Amniotic stem cell (primary cell): ENCODE data around the gene TMOD2.
"Not testable (repeated sequence)": the region's sequence is repeated elsewhere in the genome, so short reads cannot be mapped to it uniquely, and the experiment has no call there.

Source experiments
- DNase-seq: peaks from one replicate; lab custom pipeline; 2025; lab: John Stamatoyannopoulos, UW

Gene TMOD2

DNA sequence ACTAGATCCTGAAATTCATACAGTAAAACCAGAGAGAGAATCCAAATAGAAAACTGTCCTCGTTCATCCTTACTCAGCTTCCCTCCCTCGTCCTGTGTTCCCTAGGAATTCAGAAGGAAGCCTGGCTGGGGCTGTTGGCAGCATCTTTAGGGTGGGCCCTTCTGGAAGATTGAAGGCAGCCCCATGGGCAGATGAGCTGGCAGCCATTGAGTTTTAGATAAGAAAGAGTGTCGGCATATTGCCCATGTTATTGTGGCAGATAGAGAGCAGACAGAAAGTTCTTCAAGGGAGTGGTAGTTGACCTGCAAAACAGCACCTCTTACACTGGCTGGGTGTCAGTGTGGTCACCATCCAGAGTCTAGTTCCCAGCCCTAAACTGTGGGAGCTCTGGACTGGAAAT is 23.5 kb downstream of the TMOD2 start:
- no peak for DNase-seq

DNA sequence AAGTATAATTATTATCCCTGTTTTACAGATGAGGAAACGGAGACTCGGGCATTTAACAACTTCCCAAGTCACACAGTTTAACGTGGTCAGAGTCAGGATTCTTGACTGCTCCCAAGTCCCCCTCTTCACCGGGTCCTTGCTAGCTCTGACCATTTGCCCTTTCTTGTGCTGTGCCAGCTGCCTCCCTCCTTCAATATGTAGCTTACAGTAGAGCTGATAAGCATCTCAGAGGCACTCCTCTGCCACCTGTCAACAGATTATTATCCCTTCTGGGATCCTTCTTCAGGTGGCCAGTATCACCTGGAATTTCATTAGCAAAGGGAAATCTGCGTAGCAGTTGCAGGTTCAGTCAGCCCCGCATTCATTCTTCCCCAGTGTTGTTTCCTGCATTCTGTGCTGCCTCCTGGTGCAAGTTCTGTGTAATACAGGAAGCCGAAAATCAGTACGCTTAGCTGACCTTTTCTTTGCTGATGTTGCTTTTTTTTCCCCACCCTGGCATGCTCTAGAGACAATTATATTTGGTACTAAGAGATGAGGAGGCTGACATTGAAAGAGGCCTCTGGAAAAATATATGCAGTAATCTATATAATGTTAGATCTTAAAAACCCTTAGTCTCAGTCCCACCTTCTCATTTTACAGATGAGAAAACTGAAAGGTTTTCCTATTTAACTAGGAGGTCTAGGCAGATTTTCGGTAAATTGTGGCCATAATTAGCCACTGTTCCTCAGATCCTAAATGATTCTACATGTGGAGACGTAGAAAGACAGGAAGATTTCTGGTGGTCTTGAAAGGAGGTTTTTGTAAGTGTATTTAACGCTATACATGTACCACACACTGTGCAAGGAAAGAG is 24.8 kb downstream of the TMOD2 start:
- no peak for DNase-seq

DNA sequence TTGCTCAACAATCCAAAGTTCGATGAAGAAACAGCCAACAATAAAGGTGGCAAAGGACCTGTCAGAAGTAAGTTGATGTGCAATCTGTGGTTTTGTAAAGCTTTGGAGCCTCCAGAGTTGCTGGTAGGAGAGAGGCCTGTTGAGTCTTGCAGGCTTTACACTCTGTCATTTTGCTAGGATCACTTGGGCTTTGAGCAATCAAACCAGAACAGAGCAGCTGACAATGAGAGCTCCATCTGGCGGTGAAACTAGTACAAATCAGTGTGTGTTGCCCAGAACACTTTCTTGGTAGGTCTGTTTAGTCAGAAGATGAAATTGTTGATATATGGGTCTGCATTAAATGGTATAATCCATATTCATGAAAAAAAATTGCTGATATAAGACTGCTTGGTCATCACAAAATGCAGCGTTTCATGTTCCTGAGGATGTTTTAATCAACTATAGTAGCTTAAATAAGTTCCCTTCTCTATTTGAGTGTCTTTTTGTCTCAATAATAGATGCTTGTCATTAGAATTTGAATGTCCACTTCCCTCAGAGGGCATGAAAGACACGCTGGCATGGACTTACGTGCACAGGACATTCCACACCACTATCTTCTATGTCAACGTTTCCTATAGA is 25.7 kb downstream of the TMOD2 start:
- DNase-seq, result peak; percentile 76

DNA sequence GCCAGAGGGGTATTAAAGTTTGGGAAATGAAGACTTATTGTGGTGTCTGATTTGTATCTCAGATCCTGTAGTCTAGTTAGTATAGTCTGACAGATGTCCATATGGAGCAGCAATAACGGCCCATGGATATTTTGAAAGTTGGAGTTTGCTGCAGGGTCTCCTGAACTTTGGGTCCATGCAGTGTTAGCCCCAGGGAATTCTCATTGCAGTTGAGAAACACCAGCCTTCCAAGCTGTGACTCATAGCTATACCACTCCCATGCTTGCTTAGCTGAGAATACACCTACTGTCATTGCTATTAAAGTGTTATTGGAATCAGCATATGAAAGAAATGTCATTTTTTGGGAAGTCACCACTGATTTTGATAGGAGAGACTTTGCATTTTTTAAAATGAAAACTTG is 29.2 kb downstream of the TMOD2 start:
- no peak for DNase-seq

DNA sequence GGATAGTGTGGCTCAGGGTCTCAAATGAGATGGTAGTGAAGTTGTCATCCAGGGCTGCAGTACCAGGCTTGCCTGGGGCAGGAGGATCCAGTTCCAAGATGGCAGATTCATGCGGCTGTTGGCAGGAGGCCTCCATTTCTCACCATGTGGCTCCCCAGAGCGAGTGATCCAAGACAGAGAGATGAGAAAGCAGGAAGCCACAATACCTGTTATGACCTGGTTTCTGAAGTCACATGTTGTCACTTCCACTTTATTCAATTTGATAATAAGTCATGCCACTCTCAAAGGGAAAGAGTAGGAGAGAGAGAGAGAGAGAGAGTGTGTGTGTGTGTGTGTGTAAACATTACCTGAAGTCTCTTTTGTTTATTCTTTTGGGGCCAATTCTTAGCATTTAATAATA is 30.1 kb downstream of the TMOD2 start:
- DNase-seq, result no peak

DNA sequence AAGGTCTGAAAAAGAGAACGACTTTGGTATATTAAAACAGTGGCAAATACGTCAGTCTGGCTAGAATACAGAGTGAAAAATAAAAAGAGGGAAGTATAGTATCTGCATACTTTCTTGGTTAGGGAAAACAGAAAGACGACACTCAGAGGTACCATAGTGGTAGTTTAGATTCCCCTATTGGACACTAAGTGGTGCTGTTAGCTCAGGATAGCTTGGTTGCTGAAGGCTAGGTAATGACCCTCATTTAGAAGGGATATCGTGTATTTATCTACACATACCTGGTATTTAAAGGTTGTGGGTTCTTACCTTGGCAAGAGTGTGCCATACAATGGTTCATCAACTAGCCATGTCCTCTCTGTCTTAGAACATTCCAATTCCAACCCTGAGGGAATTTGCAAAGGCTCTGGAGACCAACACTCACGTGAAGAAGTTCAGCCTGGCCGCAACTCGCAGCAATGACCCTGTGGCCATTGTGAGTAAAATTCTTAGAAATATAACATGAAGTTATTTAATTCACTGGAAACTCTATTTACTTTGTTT is 31.0 kb downstream of the TMOD2 start:
- no peak for DNase-seq

DNA sequence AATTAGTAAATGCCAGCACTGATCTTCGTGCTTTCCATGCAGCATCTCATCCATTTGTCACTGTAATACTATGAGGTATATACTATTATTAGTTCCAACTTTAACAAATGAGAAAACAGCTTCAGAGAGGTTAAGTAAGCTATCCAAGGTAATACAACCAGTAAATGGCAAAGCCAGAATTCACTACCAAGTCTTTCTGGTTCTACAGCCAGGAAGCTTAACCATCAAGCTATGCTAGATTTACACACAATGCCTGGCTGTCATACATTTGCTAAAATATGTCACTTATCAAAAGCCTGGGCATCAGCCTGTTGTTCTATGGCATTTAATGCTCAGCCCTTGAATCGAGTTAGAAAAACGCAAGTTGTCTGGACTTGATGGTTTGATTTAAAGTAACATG is 32.6 kb downstream of the TMOD2 start:
- no peak for DNase-seq

DNA sequence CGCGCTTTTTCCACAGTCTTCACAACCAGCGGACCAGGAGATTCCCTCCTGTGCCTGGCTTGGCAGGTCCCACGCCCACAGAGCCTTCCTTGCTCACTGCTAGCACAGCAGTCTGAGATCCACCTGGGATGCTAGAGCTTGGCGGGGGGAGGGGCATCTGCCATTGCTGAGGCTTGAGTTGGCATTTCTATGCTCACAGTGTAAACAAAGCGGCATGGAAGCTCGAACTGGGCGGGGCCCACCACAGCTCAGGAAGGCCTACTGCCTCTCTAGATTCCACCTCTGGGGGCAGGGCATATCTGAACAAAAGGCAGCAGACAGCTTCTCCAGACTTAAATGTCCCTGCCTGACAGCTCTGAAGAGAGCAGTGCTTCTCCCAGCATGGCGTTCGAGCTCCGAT is 35.7 kb downstream of the TMOD2 start:
- not testable (repeated sequence) for DNase-seq

DNA sequence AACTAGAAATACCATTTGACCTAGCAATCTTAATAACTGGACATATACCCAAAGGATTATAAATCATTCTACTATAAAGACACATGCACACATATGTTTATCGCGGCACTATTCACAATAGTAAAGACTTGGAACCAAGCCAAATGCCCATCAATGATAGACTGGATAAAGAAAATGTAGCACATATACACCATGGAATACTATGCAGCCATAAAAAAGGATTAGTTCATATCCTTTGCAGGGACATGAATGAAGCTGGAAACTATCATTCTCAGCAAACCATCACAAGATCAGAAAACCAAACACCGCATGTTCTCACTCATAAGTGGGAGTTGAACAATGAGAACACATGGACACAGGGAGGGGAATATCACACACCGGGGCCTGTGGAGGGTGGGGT is 41.1 kb downstream of the TMOD2 start:
- not testable (repeated sequence) for DNase-seq

DNA sequence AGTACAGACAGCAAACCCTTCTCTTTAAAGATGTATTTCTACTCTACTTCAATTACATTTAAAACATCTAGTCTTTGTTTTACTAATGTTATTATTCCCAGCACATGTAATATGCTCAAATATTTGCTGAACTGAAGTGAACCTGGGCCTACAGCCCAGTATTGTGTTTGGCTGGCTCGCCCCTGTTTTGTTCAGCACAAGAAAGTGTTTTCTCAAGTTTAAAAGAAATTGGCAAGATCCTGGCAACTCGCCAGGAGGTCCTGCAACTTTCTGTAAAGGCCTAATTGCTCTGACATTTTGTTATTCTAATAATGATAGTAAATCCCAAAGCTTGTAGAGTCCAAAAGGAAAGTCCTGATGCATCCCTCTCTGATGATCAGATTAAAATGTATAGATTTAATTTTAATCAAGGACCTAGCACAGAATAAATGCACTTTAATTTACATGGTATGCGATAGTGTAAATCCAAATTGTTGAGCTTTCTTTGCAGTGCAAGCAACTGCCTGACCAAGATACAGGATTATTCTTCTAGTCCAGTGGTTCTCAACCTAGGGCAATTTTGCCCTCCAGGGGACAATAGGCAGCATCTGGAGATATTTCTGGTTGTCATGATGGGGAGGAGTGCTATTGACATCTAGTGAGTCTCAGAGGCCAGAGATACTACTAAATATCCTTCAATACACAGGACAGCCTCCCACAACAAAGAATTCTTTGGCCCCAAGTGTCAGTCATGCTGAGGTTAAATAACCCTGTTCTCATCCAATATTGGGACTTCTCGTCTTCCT is 42.3 kb downstream of the TMOD2 start:
- no peak for DNase-seq

DNA sequence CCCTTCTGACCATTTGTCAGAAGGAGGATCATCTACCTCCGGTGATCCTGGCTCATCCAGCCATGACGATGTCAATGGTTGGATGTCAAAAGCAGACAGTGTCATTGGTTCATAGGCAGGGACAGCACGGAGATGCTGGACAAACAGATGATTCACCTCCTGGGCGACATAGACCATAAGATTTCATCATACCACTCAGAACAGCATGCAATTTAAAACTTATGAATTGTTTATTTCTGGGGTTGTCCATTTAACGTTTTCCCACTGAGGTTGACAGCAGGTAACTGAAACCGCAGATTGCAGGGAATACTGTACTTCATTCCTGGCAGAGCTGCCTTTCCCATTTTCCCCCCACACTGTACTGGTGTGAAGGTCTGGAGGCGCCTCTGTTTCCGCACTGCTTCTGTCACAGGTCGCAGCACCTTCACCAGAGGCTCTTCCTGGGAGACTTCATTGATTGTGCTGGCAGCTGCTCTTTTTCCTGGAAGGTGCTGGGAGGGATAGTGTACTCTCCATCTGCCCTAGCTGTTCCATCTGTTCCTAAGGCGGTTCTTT is 45.5 kb downstream of the TMOD2 start:
- no peak for DNase-seq

DNA sequence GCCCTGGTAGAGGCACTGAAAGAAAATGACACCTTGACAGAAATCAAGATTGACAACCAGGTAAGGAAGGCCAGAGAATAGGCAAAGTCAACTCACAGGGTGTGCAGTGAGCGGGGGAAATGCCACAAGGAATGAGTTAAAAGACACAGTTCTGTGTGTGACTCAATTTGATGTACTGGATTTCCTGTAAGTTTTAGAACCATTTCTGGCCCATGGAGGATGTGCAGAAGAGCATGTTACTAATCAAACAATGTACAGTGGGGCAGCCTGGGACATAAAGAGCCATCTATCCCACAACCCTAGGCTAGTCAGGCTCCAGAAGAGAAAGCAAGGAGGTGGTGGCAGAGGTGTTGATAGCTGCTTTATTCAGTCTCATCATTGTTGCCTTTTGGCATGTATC is 46.9 kb downstream of the TMOD2 start:
- no peak for DNase-seq

DNA sequence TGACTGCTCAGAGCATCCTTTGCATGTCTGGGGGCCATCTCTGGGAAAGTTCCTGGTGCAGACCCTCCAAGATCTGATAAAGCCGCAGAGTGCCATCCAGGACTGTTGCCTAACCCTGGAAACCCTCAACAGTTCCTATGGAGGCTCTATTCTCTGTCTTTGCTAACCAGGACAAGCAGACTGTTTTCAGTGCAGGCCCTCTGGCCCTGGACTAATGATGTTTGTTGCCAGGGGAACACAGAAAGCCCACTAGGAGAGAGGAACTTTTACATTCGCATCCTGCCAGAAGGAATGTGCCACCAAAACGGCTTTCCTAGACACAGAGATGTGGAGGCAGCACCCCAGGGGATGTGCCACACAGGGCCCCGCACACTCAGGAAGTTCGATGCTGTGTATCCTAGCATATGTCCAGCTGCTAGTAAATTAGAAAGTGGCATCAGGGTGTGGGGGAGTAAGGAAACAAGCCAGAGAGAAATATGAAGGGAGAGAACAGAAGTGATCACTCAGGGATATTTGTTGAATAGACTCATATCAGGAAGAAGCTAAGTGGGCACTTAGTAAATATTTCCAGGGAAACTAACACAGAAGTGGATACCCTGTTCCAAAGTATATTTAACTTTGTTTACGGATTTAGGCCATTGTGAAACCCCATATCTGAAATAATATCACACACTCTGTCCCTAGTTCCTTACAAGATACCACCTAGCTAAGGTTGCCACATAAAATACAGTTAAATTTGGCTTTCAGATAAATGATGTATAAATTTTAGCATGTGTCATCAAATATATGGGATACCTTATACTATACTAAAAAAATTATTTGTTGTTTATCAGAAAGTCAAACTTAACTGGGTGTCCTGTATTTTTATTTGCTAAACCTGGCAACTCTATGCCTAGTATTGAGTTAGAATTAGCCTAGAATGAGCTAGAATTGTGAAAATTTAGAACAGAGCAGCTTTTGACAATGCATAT is 48.2 kb downstream of the TMOD2 start:
- DNase-seq, result no peak

DNA sequence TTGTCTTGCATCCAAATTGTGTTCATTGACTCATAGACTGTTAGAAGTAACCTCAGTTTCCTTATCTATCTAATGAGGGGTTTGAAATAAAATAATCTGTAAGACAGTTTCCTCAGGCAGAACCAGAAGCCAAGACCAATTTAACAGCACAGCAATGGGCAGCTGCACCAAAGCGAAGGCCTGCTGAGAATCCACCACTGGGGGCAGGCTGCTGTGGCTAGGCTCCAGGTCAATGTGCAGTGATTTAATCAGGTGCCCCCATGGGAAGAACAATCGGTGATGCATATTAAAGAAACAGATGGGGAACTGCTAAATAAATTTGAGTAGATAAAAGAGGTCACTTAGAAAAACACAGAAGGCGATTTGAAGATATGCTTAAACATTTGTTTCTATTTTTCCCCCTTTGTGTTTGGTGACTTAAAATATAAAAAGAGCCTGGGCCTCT is 50.0 kb downstream of the TMOD2 start:
- DNase-seq, result no peak

DNA sequence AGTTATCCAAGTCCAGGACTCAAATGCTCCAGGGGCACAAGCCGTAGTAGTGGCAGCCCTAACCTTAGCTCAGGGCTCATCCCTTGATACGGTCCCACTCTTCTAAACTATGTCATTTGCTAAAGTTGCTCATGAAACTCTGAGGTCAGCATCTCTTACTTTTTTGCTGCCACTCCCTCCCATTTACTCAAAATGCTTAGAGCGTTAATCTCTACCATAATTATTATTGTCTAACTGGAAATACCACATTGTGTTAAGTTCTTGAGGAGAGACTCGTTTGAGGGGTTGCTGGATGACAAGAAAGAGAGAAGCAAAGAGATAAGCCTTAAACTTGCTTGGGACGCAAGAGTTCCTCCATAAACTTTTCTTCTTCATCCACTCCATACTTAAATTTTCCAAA is 51.2 kb downstream of the TMOD2 start:
- no peak for DNase-seq

DNA sequence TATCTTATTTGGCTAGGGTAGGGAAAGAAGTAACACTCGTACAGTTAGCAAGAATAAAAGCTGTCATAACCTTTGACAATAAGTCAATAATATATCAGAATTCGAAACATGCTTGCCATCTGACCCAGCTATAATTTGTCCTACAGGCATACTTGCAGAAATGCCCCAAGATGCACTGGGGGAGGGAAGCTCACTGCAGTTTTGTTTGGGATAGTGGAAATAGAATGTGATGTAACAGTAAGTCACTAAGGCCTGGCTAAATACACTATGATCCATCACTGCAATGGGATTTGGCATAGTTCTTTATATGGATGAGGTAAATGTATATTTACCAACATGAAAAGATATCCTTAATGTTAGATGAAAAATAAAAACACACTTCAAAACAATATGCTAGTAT is 52.6 kb downstream of the TMOD2 start:
- DNase-seq, result no peak

DNA sequence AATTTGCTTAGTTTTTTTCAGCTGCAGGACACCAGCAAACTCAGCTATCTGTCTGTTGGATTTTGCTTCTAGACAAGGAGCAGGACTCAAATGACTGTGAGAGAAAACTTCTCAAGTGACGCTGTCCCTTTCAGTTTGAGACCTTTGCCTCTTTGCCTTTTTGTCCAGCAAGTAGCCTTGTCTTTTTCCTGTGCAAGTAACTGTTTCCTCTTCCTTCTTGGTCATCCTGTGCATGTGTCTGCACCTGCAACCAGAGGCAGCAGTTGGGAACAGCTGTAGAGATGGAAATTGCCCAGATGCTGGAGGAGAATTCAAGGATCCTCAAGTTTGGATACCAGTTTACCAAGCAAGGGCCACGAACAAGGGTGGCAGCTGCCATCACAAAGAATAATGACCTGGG is 54.7 kb downstream of the TMOD2 start:
- no peak for DNase-seq

DNA sequence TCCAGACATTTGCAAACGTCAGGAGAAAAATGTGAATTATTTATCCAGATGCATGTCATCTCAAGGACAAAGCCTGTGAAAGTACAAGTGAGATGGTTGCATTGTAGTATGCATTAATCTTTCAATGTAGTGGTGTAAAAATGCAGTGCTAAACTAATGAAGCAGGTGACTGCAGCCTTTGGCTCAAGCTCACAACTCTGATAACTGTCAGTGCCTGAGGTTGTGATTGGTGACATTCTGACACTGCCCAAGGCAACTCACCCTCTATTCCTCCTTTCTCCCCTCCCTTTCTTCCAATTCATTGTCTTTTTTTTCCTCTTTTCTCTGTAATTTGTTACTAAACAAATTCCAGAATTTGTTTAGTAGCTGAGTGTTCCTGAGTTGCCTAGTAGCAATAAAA is 58.1 kb downstream of the TMOD2 start:
- no peak for DNase-seq

DNA sequence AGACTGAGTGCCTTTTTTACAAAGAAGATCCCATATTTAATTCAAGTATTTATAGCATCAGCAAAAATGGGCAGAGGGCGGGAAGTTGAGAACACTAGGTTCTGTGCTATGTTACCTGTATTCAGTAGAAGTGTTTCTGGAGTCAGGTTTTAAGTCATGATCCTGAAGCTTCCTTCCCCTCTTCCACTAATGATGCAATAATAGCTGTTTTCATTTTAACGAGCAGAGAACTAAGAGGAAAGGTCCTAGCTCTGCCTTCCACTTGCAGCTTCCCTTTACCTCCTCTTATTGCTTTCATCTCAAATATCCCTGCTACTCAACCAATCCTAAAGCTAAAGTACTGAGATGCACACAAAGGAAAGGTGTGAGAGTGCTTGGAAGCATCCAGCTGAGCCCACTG is 61.2 kb downstream of the TMOD2 start:
- no peak for DNase-seq

DNA sequence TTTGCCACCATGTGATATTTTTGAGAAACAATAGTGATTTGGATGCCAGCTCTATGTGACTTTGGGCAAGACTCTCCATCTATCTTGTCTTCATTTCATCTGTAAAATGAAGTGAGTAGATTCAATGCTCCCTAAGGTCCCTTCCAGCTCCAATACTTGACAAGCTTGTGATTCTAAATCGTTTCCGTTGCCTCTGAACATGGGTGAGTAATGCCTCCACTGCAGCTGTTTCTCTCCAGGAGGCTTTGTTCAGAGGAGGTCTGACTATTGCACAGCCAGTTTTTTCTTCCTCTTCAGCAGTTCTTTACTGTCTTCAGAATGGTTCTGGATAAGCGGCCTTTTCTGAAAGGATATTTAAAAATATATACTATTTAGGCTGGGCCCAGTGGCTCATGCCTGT is 63.2 kb downstream of the TMOD2 start:
- no peak for DNase-seq

DNA sequence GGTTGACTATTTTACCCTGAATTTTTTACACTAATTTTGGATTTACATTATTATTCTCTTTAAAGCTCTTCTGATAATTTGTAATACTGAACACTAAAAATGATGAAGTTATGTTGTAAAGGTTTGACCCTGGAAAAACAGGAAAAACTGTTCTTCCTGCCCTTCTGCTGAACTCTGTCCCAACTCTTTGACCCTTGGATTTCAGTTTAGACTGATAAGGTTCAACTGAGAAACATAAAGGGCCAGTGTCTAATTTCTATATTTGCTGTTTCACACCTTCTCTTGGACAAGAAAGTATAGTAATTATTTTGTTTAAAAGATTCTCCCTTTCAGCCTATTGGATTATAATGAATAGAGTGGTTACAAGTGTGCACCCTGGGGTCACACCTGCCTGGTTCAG is 65.2 kb downstream of the TMOD2 start:
- no peak for DNase-seq
